ENCODE measurements around the gene IGFLR1.

- TF ChIP-seq, protein P1, sequence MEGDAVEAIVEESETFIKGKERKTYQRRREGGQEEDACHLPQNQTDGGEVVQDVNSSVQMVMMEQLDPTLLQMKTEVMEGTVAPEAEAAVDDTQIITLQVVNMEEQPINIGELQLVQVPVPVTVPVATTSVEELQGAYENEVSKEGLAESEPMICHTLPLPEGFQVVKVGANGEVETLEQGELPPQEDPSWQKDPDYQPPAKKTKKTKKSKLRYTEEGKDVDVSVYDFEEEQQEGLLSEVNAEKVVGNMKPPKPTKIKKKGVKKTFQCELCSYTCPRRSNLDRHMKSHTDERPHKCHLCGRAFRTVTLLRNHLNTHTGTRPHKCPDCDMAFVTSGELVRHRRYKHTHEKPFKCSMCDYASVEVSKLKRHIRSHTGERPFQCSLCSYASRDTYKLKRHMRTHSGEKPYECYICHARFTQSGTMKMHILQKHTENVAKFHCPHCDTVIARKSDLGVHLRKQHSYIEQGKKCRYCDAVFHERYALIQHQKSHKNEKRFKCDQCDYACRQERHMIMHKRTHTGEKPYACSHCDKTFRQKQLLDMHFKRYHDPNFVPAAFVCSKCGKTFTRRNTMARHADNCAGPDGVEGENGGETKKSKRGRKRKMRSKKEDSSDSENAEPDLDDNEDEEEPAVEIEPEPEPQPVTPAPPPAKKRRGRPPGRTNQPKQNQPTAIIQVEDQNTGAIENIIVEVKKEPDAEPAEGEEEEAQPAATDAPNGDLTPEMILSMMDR (IDR thresholded peaks at IDR 0.05) = no peak
- peak in 1 of 2 donors; percentile 57 for TF ChIP-seq POLR2A (IDR thresholded peaks at IDR 0.05)
These were observed 6.1 kb upstream of the IGFLR1 start, which contains the start of gene LIN37 for GRCh38 chr19:35748106-35749020.
